C4-2B (cell line): ENCODE results near the gene PPIA.

Experiments
- CTCF ChIP-seq: fragments of 450-650 bp; conservative IDR thresholded peaks from 2 replicates; pipeline ENCODE4 v1.5.1; 2017; ENCODE audit warnings: mild to moderate bottlenecking
- ZFX ChIP-seq: fragments of 450-650 bp; IDR thresholded peaks from 2 replicates; pipeline ENCODE4 v1.6.1; 2017

GRCh38 chr7:44772440-44772839, 24.0 kb upstream of the PPIA start:
- TF ChIP-seq CTCF (no peak), ZFX (no peak)
